Epithelial cell of prostate (primary cell): Measurements from ENCODE around the gene ZFAND3.

Source experiments
- DNase-seq: peaks from one replicate; pipeline ENCODE4 v3.0.0-alpha.2; 2011; ENCODE audit warnings: low read depth, low spot score
- H3K27ac ChIP-seq: fragments of 450-650 bp; 2 replicates; pipeline ENCODE4 v1.5.1; 2017; ENCODE audit warnings: mild to moderate bottlenecking

ZFAND3 gene

DNA sequence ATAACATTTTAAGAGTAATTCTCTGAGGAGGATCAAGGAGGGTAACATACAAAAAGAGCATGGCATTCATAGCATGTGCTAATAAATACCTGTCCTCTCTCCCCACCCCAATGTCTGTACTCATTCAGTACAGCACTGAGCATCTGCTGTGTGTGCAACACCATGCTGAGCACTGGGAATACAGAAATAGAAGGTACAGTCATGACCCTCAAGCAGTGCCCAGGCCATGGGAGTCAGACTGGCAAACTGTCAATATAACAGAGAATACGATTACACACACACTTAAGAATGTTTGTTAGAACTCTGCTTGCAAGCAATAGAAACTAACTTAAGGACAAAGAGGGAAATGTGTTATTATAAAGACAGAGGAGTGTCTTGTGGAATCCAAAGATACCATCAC lies 24.7 kb upstream of the ZFAND3 start:
- DNase-seq = no peak
- H3K27ac ChIP-seq = no peak overlapping the region

- H3K27ac ChIP-seq = no peak overlapping the region
Measured at GRCh38 chr6:37798436-37799262, 20.9 kb upstream of the ZFAND3 start.

DNA sequence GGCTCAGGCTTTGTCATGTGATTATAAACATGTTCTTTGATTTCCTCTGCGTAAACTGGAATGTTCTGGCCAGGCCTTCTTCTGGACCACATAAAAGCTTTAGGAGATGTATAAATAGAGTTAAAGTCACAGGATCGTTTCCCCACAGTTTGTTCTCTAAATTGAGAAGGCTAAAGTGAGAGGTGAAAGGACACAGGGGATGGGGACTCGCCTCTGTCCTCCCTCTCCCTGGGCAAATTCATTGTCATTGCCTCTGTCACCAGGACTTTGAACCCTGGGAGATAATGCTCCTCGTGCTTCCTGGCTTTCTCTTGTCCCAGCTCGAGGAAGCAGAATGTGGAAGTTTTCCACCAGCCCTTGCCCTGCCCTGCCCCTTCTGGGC lies 20.3 kb upstream of the ZFAND3 start:
- no peak overlapping the region for H3K27ac ChIP-seq

More at GRCh38 chr6:37798436-37799262, 20.9 kb upstream of the ZFAND3 start:
- no peak for DNase-seq

DNA sequence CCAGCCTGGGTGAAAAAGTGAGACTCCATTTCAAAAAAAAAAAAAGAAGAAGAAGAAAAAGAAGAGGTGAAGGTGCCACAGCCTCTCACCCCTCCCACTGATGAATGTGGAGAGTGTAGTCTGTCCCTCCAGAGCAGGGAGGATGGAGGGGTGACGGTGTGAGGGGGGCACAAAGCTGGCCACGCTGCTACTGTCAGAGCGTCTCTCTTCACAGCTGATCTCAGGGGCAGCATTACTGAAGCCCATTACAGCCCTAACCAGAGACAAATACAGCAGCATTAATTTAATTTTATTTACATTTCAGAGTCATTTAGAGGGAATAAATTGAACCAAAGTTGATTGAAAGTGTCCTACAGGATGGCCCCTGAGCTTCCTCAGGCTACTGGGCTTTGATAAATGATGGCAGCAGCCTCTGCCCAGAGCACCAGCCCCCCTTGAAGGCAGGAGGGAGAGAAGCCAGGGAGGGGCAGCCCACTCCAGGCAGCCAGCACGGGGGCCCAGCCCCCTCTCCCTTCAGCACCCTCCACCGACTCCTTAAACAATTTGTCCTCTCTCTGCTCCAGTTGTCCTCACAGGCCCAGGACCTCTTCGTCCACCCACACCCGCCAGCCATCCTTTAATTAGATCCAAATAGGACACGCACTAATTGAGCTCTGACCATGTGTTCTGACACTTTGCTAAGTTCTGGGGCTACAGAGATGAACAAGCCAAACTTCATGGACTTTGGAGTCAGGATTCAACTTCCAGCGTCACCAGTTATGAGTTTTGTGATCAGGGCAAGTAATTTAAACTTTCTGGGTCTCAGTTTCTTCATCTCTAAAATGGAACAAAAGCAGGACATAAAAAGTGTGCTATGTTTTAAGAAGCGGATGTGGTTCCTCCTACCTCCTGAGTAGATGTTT lies 18.6 kb upstream of the ZFAND3 start:
- no peak overlapping the region for H3K27ac ChIP-seq
- no peak for DNase-seq

More for the DNA sequence above, 20.3 kb upstream of the ZFAND3 start:
- no peak for DNase-seq

DNA sequence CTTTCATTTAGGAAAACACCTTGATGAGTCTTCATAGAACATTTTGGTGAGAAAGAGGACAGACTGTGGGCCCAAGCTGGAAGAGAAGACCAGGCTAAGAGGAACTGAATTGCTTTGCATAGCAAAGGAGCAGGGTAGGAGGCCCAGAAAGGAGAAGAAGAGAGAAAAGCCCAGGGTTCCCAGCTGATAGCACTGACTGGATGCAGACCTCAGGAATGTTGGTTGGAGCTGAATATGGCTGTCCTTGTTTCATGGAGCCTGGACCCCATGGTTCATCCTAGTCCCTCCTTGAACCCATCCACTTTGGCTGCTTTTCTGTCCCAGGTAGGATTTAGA lies 18.0 kb upstream of the ZFAND3 start:
- DNase-seq = no peak
- H3K27ac ChIP-seq = no peak overlapping the region

DNA sequence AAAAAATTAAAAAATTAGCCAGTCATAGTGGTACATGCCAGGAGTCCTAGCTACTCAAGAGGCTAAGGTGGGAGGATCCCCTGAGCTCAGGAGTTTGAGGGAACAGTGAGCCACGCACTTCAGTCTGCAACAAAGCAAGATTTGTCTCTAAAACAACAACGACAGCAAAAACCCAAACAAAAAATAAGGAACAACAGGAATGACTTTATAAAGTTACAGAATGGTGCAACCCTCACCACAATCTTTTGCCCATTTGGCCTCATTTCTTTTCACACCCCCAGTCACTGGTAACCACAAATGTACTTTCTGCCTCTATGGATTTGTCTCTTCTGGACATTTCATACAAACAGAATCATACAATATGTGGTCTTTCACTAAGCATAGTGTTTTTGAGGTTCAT lies 16.7 kb upstream of the ZFAND3 start:
- H3K27ac ChIP-seq = no peak overlapping the region
- DNase-seq = no peak

GRCh38 chr6:37804586-37804985 lies 14.9 kb upstream of the ZFAND3 start:
- H3K27ac ChIP-seq = no peak overlapping the region
- no peak for DNase-seq

- H3K27ac ChIP-seq = no peak overlapping the region
- DNase-seq = no peak
Measured at GRCh38 chr6:37806213-37806612, 13.3 kb upstream of the ZFAND3 start.

DNA sequence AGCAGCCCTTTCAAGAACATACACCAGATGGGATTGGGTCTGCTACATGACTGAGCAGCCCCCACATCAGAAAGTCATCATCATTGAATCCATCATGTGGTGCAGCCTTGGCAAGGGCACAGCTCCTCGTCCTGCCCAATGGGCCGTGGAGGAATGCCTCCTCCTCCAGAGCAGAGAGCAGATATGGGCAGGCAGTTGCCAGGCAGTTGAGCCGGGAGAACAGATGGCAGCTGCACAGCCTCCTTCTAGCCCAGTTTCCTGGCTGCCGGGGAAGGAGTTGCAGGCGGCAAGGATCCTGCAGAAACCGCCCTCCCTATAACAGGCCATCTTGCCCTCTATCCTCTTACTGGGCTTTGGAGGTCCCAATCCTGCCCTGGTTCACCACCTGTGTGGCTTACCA lies 11.9 kb upstream of the ZFAND3 start:
- H3K27ac ChIP-seq = peak overlapping the region; percentile 26
- no peak for DNase-seq

GRCh38 chr6:37809197-37809543 lies 10.4 kb upstream of the ZFAND3 start:
- H3K27ac ChIP-seq = no peak overlapping the region
- DNase-seq = no peak

GRCh38 chr6:37812841-37813240 lies 6.7 kb upstream of the ZFAND3 start:
- no peak overlapping the region for H3K27ac ChIP-seq
- no peak for DNase-seq

GRCh38 chr6:37814374-37814773 lies 5.2 kb upstream of the ZFAND3 start:
- DNase-seq = no peak

GRCh38 chr6:37816599-37817375 lies 2.7 kb upstream of the ZFAND3 start:
- DNase-seq = no peak
- no peak overlapping the region for H3K27ac ChIP-seq

More at GRCh38 chr6:37814374-37814773, 5.2 kb upstream of the ZFAND3 start:
- no peak overlapping the region for H3K27ac ChIP-seq

- peak overlapping the region; percentile 89 for H3K27ac ChIP-seq
- DNase-seq = no peak
Measured at GRCh38 chr6:37818536-37819176, 871 bp upstream of the ZFAND3 start.

DNA sequence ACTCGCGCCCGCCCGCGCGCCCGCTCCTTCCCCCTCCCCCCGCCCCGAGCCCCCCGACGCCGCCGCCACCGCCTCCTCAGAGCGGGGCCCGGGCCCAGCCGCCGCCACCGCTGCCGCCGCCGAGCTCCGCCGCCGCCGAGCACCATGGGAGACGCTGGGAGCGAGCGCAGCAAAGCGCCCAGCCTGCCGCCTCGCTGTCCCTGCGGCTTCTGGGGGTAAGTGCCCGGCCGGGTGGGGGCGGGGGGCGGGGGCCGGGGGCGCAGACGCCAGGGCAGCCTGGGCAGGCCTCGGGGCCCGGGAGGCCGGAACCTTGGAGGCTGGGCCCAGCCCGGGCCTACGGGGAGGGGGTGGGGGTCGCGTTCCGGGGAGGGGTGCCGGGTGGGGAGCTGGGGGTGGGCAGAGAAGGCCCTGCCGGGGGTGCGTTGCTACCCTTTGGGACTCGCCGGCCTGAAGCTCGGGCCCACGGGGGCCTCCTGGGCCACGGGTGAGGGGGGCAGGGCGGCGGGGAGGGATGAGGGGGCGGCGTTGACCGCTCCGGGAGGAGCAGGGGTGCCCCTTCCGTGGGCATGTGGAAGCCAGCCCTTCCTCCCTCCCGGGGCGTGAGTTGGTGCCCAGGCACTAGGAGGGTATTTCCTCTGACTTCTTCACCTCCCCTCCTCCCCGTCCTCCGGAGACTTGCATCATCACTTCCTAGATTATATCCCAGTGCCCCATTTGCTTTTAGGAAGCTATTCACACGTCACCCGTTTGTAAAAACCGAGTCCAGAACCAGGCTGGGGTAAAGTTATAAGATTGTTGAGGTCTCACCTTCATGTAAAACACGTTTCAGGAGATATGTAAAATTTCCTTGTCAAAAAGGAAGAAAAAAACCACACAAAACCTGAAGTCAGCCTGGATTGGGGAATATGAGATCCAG lies 533 bp downstream of the ZFAND3 start:
- no peak for DNase-seq
- H3K27ac ChIP-seq = peak overlapping the region; percentile 89

DNA sequence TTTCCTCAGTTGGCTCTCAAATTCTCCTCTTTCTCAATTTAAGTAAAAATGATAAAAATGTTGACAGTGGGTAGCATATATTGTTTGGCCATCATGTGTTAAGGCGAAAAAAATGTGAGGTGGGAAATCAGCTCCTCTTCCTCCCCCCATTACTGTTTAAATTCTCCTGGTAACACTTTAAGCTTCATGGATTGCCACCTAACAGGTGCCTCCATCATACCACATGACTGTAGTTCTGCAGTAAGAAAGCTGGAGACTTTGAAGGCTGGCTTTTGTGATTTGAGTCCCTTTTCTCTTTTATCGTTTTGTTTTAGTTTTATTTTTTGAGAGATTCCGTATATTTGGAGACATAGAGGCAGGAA lies 1.2 kb downstream of the ZFAND3 start:
- peak overlapping the region; percentile 89 for H3K27ac ChIP-seq
- DNase-seq = no peak

GRCh38 chr6:37821446-37821845 lies 1.9 kb downstream of the ZFAND3 start:
- no peak for DNase-seq
- no peak overlapping the region for H3K27ac ChIP-seq

DNA sequence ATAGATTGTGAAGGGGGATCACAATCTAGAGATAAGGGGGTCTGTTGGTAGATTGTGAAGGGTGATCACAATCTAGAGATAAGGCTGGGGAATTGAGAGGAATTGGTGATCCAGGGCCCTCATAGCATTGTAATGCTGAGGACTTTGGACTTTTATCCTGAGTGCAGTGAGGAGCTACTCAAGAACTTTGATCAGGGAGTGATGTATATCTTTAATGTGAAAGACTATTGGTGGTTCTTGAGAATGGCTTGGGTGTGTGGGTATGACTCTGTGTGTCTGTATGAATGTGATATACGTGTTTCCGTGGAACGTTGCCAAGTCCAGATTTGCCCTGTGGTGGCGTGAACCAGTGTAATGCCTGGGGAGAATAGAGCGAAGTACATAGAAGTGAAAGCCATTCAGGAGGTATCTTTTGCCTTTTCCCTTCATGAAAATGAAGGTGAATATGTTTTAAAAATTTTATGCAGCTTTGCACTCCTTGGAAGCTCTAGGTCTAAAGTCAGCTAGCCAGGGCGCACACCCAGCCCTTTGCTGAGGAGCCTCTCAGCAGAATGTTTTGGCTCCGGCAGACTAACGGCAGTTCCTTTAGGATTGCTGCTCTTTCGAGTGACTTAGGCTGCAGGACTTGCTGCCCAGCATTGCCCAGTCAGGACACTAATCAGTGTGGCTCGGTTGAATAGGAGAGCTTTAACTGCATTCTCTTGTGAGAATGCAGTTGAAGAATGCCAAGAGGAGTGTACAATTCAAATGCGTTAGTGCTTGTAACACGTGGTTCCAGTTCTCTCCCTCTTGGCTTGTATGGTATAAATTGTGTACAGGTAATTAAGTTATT lies 3.5 kb downstream of the ZFAND3 start:
- peak overlapping the region; percentile 53 for H3K27ac ChIP-seq
- peak; percentile 34 for DNase-seq
